ENCODE data around the gene BICRAL.
A peak's percentile ranks its signal among the peaks of the same experiment; 100 is the strongest.
"Not testable (repeated sequence)": the region's sequence is repeated elsewhere in the genome, so short reads cannot be mapped to it uniquely, and the experiment has no call there.

Gene BICRAL

DNA sequence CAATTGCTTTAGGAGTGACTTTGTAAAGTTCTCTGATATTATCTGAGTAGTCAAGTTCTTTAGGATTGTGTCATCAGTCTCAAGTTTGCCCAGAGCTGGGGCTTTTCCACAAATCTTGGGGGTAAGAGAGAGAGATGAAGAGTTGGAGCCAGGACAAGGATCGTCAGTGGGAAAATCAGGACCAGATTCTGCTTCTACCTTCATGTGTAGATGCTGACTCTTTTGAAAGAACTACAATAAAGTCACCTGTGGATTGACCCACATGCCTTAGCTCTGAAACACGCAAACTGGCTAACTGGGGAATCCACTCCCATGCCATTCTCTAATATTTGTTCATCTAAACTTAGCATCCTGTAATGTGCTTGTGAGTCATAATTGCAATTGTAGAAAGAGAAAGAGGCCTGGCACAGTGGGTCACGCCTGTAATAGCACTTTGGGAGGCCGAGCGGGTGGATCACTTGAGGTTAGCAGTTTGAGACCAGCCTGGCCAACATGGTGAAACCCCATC is 15.6 kb upstream of the BICRAL start:
- Histone ChIP-seq H3K4me3 (no peak overlapping the region), H3K27ac (no peak overlapping the region)
- TF ChIP-seq, protein P1, sequence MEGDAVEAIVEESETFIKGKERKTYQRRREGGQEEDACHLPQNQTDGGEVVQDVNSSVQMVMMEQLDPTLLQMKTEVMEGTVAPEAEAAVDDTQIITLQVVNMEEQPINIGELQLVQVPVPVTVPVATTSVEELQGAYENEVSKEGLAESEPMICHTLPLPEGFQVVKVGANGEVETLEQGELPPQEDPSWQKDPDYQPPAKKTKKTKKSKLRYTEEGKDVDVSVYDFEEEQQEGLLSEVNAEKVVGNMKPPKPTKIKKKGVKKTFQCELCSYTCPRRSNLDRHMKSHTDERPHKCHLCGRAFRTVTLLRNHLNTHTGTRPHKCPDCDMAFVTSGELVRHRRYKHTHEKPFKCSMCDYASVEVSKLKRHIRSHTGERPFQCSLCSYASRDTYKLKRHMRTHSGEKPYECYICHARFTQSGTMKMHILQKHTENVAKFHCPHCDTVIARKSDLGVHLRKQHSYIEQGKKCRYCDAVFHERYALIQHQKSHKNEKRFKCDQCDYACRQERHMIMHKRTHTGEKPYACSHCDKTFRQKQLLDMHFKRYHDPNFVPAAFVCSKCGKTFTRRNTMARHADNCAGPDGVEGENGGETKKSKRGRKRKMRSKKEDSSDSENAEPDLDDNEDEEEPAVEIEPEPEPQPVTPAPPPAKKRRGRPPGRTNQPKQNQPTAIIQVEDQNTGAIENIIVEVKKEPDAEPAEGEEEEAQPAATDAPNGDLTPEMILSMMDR (IDR thresholded peaks at IDR 0.05) = no peak
- no peak for DNase-seq (ENCODE audit: low spot score)

DNA sequence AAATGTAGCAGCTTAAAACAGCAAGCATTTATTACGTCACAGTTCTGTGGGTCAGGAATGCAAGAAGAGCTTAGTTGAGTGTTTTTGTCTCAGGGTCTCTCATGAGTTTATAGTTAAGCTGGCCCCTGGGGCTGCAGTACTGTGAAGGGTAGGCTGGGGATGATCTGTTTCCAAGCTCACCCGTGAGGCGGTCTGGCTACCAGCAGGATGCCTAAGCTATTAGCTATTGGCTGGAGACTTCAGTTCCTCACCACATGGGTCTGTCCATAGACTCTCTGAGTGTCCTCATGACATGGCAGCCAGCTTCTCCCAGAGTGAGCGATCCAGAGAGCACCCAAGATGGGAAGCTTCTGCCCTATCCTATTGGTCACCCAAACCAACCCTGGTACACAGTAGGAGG is 12.8 kb upstream of the BICRAL start:
- no peak for DNase-seq (ENCODE audit: low spot score)
- no peak overlapping the region for H3K27ac ChIP-seq
- TF ChIP-seq, protein P1 (IDR thresholded peaks at IDR 0.05) = no peak
- no peak overlapping the region for H3K4me3 ChIP-seq

DNA sequence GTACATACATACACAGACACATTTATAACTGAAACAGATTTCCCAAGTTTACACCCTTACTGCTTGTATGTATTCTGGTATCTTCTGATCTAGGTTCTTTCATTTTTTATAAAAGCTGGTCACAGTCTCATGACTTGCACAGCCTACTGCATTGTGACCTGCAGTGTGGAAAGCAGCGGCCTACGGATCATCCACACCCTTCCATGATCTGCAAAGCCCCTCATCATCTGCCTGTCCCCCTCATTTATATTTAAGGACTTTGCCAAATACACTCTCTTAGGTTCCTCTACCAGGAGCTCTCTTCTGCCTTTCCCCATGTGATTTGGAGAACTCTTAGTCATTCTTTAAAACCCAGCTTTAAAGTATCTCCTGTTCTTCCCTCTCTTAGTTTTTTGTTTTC is 12.0 kb upstream of the BICRAL start:
- TF ChIP-seq, protein P1 (IDR thresholded peaks at IDR 0.05) = no peak
- no peak overlapping the region for H3K4me3 ChIP-seq
- no peak for DNase-seq (ENCODE audit: low spot score)
- no peak overlapping the region for H3K27ac ChIP-seq

DNA sequence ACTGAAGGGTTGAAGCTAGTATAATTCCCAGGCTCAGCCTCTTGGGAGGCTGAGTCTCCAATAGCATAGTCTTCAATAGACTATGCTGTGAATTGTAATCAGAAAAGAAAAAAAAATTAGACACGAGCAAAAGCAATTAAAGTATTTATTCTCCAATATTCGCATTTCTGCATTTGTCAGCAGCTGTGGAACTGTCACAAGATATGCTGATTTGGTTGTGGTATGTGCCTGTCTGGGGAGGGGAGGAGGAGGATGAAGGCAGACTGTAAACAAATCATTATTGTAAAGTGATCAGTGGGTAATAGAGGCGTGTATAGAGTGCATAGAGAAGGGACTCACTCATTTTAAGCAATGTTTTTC is 10.1 kb upstream of the BICRAL start:
- DNase-seq (ENCODE audit: low spot score) = no peak
- Histone ChIP-seq H3K27ac (no peak overlapping the region), H3K4me3 (no peak overlapping the region)
- TF ChIP-seq, protein P1 (IDR thresholded peaks at IDR 0.05) = no peak

DNA sequence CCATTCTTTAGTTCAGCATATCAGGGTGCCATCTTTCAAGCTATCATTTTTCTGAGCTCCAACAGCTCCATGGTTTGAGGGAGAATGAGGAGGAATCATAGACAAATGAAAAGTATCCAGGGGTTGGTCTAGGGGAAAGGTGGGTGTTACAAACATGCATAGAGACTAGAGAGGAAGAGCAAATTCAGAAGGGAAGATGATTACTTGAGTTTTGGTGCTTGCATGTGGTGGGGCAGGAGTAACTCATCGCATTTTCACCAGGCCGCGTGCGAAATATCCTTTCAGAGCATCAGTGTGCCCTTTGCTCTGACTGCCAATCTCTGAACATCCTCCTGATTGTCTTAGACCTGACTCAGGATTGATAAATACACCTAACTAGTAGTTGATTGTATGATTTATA is 7.7 kb upstream of the BICRAL start:
- TF ChIP-seq, protein P1 (IDR thresholded peaks at IDR 0.05) = no peak
- no peak overlapping the region for H3K27ac ChIP-seq

DNA sequence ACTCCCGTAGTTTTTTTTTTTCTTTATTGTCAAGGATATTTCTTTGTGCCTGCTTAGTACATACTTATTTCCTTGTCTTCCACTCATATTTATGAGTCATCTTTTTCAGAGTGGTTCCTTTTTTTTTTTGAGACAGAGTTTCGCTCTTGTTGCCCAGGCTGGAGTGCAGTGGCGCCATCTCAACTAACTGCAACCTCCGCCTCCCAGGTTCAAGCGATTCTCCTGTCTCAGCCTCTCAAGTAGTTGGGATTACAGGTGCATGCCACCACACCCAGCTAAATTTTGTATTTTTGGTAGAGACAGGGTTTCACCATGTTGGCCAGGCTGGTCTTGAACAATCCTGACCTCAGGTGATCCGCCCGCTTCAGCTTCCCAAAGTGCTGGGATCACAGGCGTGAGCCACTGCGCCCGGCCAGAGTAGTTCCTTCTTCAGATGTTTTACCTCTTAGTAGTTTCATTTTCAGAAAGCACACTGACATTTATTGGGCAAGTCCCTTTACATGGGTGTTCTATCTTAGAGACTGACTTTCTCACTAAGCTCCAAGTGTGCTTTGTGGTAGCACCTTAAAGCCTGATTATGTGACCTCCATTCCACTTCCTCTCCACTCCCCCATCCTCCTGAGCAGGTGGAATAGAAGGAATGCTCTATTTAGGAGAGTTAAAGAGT is 6.9 kb upstream of the BICRAL start:
- not testable (repeated sequence) for H3K4me3 ChIP-seq; DNase-seq (ENCODE audit: low spot score)
- peak overlapping the region in 1 of 2 donors; percentile 69 for H3K27ac ChIP-seq

More for the DNA sequence above, 7.7 kb upstream of the BICRAL start:
- no peak overlapping the region for H3K4me3 ChIP-seq
- no peak for DNase-seq (ENCODE audit: low spot score)

DNA sequence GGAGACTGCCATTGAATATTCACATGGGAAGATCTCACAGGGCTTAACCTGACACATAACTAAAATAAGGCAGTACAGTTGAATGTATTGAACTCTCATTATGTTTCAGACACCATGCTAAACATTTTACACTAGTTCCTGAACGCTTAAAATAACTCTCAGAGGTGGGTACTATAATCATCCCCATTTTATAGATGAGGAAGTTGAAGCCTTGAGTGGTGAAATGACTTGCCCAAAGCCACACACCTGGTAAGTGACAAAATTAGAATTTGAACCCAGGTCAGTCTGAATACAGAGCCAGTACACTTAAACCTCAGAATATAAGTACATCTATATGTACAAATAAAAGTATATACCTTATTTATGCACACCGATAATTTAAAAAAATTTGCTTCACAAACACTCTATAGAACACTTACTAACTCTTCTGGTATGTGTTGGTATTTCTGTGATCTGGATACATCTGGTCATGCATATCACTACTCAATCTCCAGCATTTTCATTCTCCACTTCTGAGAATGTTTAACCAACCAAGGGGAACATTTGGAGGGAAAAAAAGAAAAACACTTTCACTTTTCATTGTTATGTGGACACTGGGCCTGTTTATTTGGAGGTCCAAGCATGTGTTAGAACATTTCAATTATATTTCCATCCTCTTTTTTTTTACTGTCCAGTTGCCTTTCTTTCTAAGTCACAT is 4.6 kb upstream of the BICRAL start:
- DNase-seq (ENCODE audit: low spot score) = no peak
- no peak overlapping the region for H3K27ac ChIP-seq
- TF ChIP-seq, protein P1 (IDR thresholded peaks at IDR 0.05) = no peak
- H3K4me3 ChIP-seq = no peak overlapping the region

Data from coronary artery (tissue), 2 donors.